AG10803 (cell line): ENCODE results near the gene RDX.
A peak's percentile ranks its signal among the peaks of the same experiment; 100 is the strongest.

Experiments used
- DNase-seq: peaks from one replicate; pipeline ENCODE4 v3.0.0; 2010; ENCODE audit warnings: low read depth
- H3K4me3 ChIP-seq: 2 replicates; pipeline ENCODE4 v1.5.1; 2011; ENCODE audit warnings: mild to moderate bottlenecking, low read length, control low read depth
- CTCF ChIP-seq: conservative IDR thresholded peaks from 2 replicates; pipeline ENCODE4 v1.5.1; 2011; ENCODE audit warnings: mild to moderate bottlenecking, low read length, control low read depth, inconsistent platforms

The RDX gene

GRCh38 chr11:110305169-110306018, 9.0 kb upstream of the RDX start:
- H3K4me3 ChIP-seq, result no peak overlapping the region
- DNase-seq, result peak; percentile 18
- no peak for TF ChIP-seq CTCF

DNA sequence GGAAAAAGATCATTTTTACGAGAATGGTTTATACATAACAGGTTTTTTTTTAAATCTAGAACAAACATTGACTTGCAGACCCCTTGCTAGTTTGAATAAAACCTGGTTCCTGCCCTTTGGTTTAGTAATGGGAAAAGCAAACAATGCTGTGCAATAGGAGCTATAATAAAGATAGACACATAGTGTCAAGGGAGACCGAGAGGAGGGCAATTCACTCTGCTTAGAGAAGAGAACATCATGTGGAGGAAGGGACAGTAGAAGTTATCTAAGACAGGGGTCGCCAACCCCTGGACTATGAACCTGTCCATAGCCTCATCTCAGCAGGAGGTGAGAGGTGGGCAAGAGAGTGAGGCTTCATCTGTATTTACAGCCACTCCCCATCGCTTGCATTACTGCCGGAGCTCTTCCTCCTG, 7.0 kb upstream of the RDX start:
- H3K4me3 ChIP-seq, result no peak overlapping the region
- no peak for DNase-seq
- no peak for TF ChIP-seq CTCF

DNA sequence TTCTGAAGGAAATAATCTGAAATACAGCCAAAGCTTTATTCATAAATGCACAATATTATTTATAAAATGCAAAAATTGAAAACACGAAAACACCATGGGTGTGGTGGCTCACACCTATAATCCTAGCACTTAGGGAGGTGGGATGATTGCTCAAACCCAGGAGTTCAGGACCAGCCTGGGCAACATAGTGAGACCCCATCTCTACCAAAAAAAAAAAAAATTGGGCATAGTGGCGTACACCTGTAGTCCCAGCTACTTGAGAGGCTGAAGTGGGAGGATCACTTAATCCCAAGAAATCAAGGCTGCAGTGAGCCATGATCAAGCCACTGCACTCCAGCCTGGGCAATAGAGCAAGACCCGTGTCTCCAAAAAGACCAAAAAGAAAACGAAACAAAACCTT, 5.2 kb upstream of the RDX start:
- H3K4me3 ChIP-seq, result no peak overlapping the region
- DNase-seq, result no peak
- TF ChIP-seq CTCF, result no peak

- no peak for DNase-seq
- no peak overlapping the region for H3K4me3 ChIP-seq
- no peak for TF ChIP-seq CTCF
Measured at GRCh38 chr11:110301032-110301431, 4.6 kb upstream of the RDX start.

DNA sequence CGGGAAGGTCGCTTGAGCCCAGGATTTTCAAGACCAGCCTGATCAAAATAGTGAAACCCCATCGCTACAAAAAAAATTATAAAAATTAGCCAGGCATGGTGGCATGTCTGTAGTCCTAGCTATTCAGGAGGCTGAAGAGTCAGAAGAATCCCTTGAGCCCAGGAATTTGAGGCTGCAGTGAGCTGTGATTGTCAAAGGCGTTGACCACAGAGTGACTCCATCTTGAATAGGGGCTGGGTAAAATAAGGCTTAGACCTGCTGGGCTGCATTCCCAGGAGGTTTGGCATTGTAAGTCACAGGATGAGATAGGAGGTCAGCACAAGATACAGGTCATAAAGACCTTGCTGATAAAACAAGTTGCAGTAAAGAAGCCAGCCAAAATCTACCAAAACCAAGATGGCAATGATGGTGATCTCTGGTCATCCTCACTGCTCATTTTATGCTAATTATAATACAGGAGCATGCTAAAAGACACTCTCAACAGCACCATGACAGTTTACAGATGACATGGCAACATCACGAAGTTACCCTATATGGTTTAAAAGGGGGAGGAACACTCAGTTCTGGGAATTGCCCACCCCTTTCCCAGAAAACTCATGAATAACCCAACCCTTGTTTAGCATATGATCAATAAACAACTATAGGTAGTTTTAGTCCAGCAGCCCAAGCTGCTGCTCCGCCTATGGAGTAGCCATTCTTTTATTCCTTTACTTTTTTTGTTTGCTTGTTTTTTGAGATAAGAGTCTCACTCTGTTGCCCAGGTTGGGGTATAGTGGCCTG, 2.8 kb upstream of the RDX start:
- no peak for TF ChIP-seq CTCF
- DNase-seq, result no peak
- no peak overlapping the region for H3K4me3 ChIP-seq

DNA sequence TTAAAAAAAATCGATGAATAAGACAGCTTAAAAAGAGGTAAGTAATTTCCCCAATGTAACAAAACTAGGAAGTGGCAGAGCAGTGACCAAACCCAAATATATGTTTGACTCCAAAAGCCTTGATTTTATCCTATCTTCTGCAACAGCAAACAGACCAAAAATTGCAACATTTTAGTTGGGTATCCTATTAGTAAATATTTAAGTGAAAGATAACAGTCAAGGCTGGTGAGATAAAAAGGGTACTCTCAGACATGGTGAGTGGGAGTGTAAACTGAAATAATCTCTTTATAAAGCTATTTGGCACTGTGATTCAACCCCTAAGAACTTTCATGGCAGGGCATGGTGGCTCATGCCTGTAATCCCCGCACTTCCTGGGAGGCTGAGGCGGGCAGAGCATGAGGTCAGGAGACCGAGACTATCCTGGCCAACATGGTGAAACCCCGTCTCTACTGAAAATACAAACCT, 1.9 kb upstream of the RDX start:
- DNase-seq, result no peak
- no peak overlapping the region for H3K4me3 ChIP-seq
- TF ChIP-seq CTCF, result no peak
